IMR-90 (cell line): ENCODE measurements around the gene DPF3. TPM values are rescaled to one million over a fixed set of nuclear protein-coding genes. Genes with fewer than 3 reads are reported as not detected.

Experiments
- ATAC-seq: fragments of 200-7000 bp; cut with Tn5 transposase; 2 replicates; pipeline ENCODE4 v1.9.1; 2020; ENCODE audit warnings: low read depth, mild to moderate bottlenecking, moderate library complexity
- BruUV-seq: library from RNA; stranded (reverse); fragments of 400-500 nt; replicated peaks from 2 replicates; lab custom pipeline; 2021; lab: Mats Ljungman, UMichigan
- CTCF ChIA-PET: fragments of 300-600 bp; formaldehyde crosslinking; extraction: SDS; loops from one replicate; lab custom pipeline; 2021; ENCODE audit warnings: antibody characterized with exemption; lab: Yijun Ruan, JAX
- POLR2A ChIA-PET: fragments of 300-600 bp; sonication (Branson Sonifier 250); formaldehyde crosslinking; loops from one replicate; lab custom pipeline; 2022; ENCODE audit warnings: antibody characterized with exemption; ENCODE audit not compliant: unreplicated experiment; lab: Charles Lee
- DNase-seq: peaks from one replicate; pipeline ENCODE4 v3.0.0; 2013
- H2AFZ ChIP-seq: replicated peaks from 2 replicates; pipeline ENCODE3; 2013; ENCODE audit warnings: low read length, mild to moderate bottlenecking; ENCODE audit not compliant: poor library complexity
- H2AK5ac ChIP-seq: 2 replicates; pipeline ENCODE4 v1.6.1; 2013; ENCODE audit warnings: low read depth, low read length, inconsistent platforms
- H2AK9ac ChIP-seq: replicated peaks from 2 replicates; pipeline ENCODE3; 2013; ENCODE audit warnings: mild to moderate bottlenecking, low read depth, low read length, moderate library complexity; ENCODE audit not compliant: poor library complexity
- H2BK120ac ChIP-seq: 2 replicates; pipeline ENCODE4 v1.6.1; 2013; ENCODE audit warnings: low read depth, low read length, inconsistent platforms
- H2BK15ac ChIP-seq: 3 replicates; pipeline ENCODE4 v1.6.1; 2013; ENCODE audit warnings: low read depth, low read length, inconsistent platforms
- H2BK20ac ChIP-seq: 2 replicates; pipeline ENCODE4 v1.6.1; 2013; ENCODE audit warnings: low read depth, mild to moderate bottlenecking, inconsistent platforms, low read length, moderate library complexity
- H2BK5ac ChIP-seq: 2 replicates; pipeline ENCODE4 v1.6.1; 2013; ENCODE audit warnings: mild to moderate bottlenecking, low read depth, low read length, inconsistent platforms; ENCODE audit not compliant: poor library complexity, severe bottlenecking
- H3K14ac ChIP-seq: replicated peaks from 2 replicates; pipeline ENCODE4 v1.6.1; 2013; ENCODE audit warnings: low read depth, low read length, inconsistent platforms
- H3K18ac ChIP-seq: 2 replicates; pipeline ENCODE4 v1.6.1; 2013; ENCODE audit warnings: low read depth, low read length, control low read depth
- H3K23ac ChIP-seq: 2 replicates; pipeline ENCODE4 v1.6.1; 2013; ENCODE audit warnings: low read depth, low read length, inconsistent platforms
- H3K27ac ChIP-seq: 2 replicates; pipeline ENCODE4 v1.5.1; 2013; ENCODE audit warnings: mild to moderate bottlenecking, control low read depth, low read length; ENCODE audit not compliant: insufficient read depth
- H3K27me3 ChIP-seq: 2 replicates; pipeline ENCODE4 v1.6.1; 2013; ENCODE audit warnings: low read length; ENCODE audit not compliant: control insufficient read depth, insufficient read depth
- H3K36me3 ChIP-seq: 2 replicates; pipeline ENCODE4 v1.6.1; 2013; ENCODE audit warnings: low read length, mixed read lengths; ENCODE audit not compliant: control insufficient read depth, insufficient read depth
- H3K4ac ChIP-seq: 2 replicates; pipeline ENCODE4 v1.6.1; 2013; ENCODE audit warnings: low read depth, low read length, inconsistent platforms
- H3K4me1 ChIP-seq: 2 replicates; pipeline ENCODE4 v1.6.1; 2013; ENCODE audit warnings: low read length, mixed read lengths; ENCODE audit not compliant: control insufficient read depth, insufficient read depth
- H3K4me2 ChIP-seq: 2 replicates; pipeline ENCODE4 v1.6.1; 2013; ENCODE audit warnings: low read depth, mild to moderate bottlenecking, control low read depth, low read length, moderate library complexity
- H3K4me3 ChIP-seq: 2 replicates; pipeline ENCODE4 v1.5.1; 2013; ENCODE audit warnings: low read depth, mild to moderate bottlenecking, control low read depth, low read length, moderate library complexity; ENCODE audit not compliant: insufficient read depth
- H3K56ac ChIP-seq: 2 replicates; pipeline ENCODE4 v1.6.1; 2013; ENCODE audit warnings: low read length, inconsistent platforms; ENCODE audit not compliant: insufficient read depth; ENCODE audit errors: extremely low read depth
- H3K79me1 ChIP-seq, 2 experiments: 2 replicates each; pipeline ENCODE4 v1.6.1; 2013; ENCODE audit warnings: low read length in 2 of 2, inconsistent platforms in 1 of 2, low read depth in 1 of 2
- H3K9ac ChIP-seq: 2 replicates; pipeline ENCODE4 v1.6.1; 2013; ENCODE audit warnings: low read depth, low read length, control low read depth
- H3K9me1 ChIP-seq: 2 replicates; pipeline ENCODE4 v1.6.1; 2013; ENCODE audit warnings: low read length, inconsistent platforms; ENCODE audit not compliant: insufficient read depth
- H3K9me3 ChIP-seq: 2 replicates; pipeline ENCODE4 v1.6.1; 2013; ENCODE audit warnings: low read length; ENCODE audit not compliant: control insufficient read depth, insufficient read depth
- H4K20me1 ChIP-seq: 2 replicates; pipeline ENCODE4 v1.6.1; 2013; ENCODE audit warnings: low read length, inconsistent platforms; ENCODE audit not compliant: insufficient read depth
- H4K5ac ChIP-seq: 2 replicates; pipeline ENCODE4 v1.6.1; 2013; ENCODE audit warnings: mild to moderate bottlenecking, low read depth, low read length, control low read depth
- H4K8ac ChIP-seq, 2 experiments: 2 replicates each; pipeline ENCODE4 v1.6.1; 2013; ENCODE audit warnings: low read depth in 2 of 2, low read length in 2 of 2, control low read depth in 1 of 2, inconsistent platforms in 1 of 2
- H4K91ac ChIP-seq: 2 replicates; pipeline ENCODE4 v1.6.1; 2013; ENCODE audit warnings: low read depth, low read length, inconsistent platforms; ENCODE audit not compliant: insufficient read depth
- MAFK ChIP-seq: IDR thresholded peaks from 2 replicates; pipeline ENCODE4 v1.6.1; 2012; ENCODE audit warnings: low read depth, low read length, improper control_type of control experiment
- WGBS, 2 experiments: methylation state at CpG; one replicate each; pipeline versions ENCODE4 v1.1.5 to v1.1.7; 2013; ENCODE audit warnings: missing lambda C conversion rate in 2 of 2; ENCODE audit not compliant: insufficient read length in 1 of 2; ENCODE audit errors: extremely low coverage in 2 of 2; 5-methylcytosine and 5-hydroxymethylcytosine counted together
- dilution Hi-C: fragments of 300-500 bp; cut with HindIII; formaldehyde crosslinking; loops from one replicate; pipeline ENCODE4 v1.14.3; 2018; ENCODE audit warnings: low sequenced_read_pairs; ENCODE audit not compliant: unreplicated experiment
- in situ Hi-C: fragments of 300-500 bp; cut with MboI; formaldehyde crosslinking; loops from 3 replicates; pipeline ENCODE4 v1.14.3; 2019; ENCODE audit warnings: low sequenced_read_pairs, inconsistent platforms, mixed read lengths
- intact Hi-C: fragments of 100-400 bp; cut with micrococcal nuclease; formaldehyde crosslinking; loops from 2 replicates; pipeline ENCODE4 v1.10.0; 2022
- polyA plus RNA-seq, 3 experiments: library from polyadenylated mRNA; depleted of rRNA; stranded (reverse); fragments of >200 nt; gene quantifications; 2 replicates each; pipeline ENCODE4 v1.2.3, GENCODE V29; 2012; ENCODE audit warnings: low replicate concordance in 1 of 3
- total RNA-seq: library from RNA; depleted of rRNA; stranded (reverse); fragments of >200 nt; gene quantifications from 2 replicates; pipeline ENCODE4 v1.2.3, GENCODE V29; 2012

Gene DPF3
- total and polyA plus RNA-seq, 2 of the 4 experiments (the other 2 are of a cell fraction), result 30.5 to 32.8 TPM

- Histone ChIP-seq H2AK9ac (no peak overlapping the region), H3K4ac (no peak overlapping the region), H3K27me3 (no peaks in the 10 kb centered on the region), H2BK120ac (no peak overlapping the region), H2BK15ac (no peak overlapping the region), H4K20me1 (peaks cover 42% of the 10 kb centered on the region), H3K9ac (no peak overlapping the region), H3K4me1 (peaks cover 2% of the 10 kb centered on the region; the same call in 1 of the 2 replicates), H2AFZ (no peak overlapping the region), H4K5ac (no peak overlapping the region), H4K91ac (no peak overlapping the region), H3K4me2 (no peak overlapping the region), H3K56ac (no peak overlapping the region), H2BK20ac (no peak overlapping the region), H3K18ac (no peak overlapping the region), H3K4me3 (no peak overlapping the region), H2AK5ac (no peak overlapping the region), H4K8ac (no peak overlapping the region), H3K36me3 (peaks cover 6% of the 10 kb centered on the region; the same call in 1 of the 2 replicates), H3K9me1 (peaks cover 10% of the 10 kb centered on the region), H3K14ac (no peak overlapping the region), H3K23ac (no peak overlapping the region), H3K27ac (no peak overlapping the region), H2BK5ac (no peak overlapping the region), H3K79me1 (peaks cover 51 to 83% of the 10 kb centered on the region in 2 experiments), H3K9me3 (no peaks in the 10 kb centered on the region)
- DNase-seq (no peak), ATAC-seq (no peak)
- CTCF ChIA-PET, result no interaction called here
- BruUV-seq, result no TSS peak
- in situ Hi-C loops, result no loop called here
- dilution Hi-C loops, result no loop called here
- POLR2A ChIA-PET, result no interaction called here
- no CpG with 5 or more reads among the region's 5 CpGs for WGBS, 2 experiments
- intact Hi-C loops, result no loop called here
- TF ChIP-seq MAFK, result no peak
Measured at GRCh38 chr14:72878746-72879145, 15.2 kb downstream of the DPF3 start.
